ENCODE data around the gene SLC47A1.

Gene SLC47A1

DNA sequence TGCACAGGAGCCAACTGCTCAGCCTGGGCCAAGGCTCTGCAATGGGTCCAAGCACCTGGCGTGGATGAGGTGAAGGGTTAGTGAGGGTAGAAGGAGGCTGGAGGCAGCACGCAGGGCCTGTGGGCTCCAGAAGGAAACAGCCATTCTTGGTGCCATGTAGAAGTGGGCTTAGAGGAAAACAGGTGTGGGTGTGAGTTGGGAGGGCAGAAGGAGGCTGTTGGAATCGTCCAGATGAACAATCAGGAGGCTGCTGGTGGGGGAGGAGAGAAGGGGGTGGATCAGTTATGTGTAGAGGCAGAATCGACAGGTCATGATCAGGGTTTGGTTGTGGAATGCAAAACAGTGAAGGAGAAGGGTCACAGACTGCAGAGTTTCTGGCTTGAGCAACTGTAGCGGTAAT, 63.2 kb downstream of the SLC47A1 start:
- no peak for DNase-seq (ENCODE audit: low read depth)

DNA sequence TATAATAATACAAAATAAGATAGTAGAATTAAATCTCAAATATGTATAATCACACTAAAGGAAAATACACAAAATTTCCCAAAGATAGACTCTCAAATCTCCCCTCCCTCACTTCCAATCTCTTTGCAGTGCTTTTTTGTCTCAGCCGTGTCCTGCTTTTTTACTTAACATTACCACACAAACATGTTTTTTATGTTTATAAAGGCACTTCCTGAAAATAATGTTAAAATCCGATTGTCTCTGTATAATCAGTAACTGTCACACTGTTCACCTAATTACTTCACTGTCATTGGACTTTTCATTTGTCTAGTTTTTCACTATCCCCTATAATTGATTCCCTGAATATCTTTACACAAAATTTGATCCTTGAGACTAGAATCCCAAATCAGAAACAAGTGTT, 76.7 kb downstream of the SLC47A1 start:
- DNase-seq (ENCODE audit: low read depth), result no peak

GRCh38 chr17:19610879-19611278, 77.2 kb downstream of the SLC47A1 start:
- DNase-seq (ENCODE audit: low read depth), result no peak

DNA sequence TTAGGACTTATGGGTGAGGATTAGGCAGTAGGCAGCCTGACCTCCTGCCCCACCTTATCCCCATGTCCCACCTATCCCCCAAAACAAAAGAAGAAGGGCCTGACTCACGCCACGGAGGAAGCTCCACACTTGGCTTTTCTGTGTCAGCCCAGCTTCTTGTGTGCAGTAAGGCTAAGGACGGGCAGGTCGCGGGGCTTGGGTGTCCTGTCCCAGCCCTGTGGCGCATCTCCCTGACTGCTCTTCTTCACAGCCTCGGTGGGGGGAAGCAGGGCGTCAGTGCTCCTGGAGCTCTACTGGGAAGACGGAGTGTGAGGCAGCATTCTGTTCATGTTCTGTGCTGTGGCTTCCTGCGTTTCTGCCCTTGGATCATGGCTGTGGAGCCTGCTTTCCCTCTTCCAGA, 80.3 kb downstream of the SLC47A1 start:
- no peak for DNase-seq (ENCODE audit: low read depth)

DNA sequence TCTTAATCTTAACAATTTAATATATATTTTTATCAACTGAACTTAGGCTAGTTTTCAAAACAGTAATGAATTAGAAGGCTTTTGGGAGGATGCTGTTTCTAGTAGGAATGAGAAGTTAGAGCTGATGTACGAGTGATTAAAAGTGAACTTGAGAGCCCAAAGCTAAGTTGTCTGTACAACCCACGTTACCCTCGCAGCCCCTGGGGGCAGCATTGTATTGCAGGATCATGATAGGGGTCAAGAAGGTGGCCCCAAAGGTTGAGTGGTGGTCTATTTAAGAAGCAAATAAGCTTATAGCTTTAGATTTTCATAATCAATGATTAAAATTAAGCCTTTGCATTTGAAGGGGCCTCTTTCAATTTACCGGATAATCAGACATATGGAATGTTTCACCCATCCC, 81.2 kb downstream of the SLC47A1 start:
- no peak for DNase-seq (ENCODE audit: low read depth)

GRCh38 chr17:19618015-19618414, 84.4 kb downstream of the SLC47A1 start:
- DNase-seq (ENCODE audit: low read depth), result no peak

- no peak for DNase-seq (ENCODE audit: low read depth)
These were observed 86.2 kb downstream of the SLC47A1 start for GRCh38 chr17:19619705-19620325.

- no peak for DNase-seq (ENCODE audit: low read depth)
These were observed 88.0 kb downstream of the SLC47A1 start for GRCh38 chr17:19621697-19622096.

GRCh38 chr17:19626079-19626478, 92.4 kb downstream of the SLC47A1 start:
- no peak for DNase-seq (ENCODE audit: low read depth)
